ENCODE data around the gene SELENOM. TPM values are rescaled to one million over a fixed set of nuclear protein-coding genes. Genes with fewer than 3 reads are reported as not detected.

SELENOM gene
- total RNA-seq, 1 donor from 2014 or later: 3.7 TPM

GRCh38 chr22:31103899-31104694 lies 3.3 kb downstream of the SELENOM start:
- TF ChIP-seq, protein P1, sequence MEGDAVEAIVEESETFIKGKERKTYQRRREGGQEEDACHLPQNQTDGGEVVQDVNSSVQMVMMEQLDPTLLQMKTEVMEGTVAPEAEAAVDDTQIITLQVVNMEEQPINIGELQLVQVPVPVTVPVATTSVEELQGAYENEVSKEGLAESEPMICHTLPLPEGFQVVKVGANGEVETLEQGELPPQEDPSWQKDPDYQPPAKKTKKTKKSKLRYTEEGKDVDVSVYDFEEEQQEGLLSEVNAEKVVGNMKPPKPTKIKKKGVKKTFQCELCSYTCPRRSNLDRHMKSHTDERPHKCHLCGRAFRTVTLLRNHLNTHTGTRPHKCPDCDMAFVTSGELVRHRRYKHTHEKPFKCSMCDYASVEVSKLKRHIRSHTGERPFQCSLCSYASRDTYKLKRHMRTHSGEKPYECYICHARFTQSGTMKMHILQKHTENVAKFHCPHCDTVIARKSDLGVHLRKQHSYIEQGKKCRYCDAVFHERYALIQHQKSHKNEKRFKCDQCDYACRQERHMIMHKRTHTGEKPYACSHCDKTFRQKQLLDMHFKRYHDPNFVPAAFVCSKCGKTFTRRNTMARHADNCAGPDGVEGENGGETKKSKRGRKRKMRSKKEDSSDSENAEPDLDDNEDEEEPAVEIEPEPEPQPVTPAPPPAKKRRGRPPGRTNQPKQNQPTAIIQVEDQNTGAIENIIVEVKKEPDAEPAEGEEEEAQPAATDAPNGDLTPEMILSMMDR (IDR thresholded peaks at IDR 0.05; ENCODE audit: unreplicated experiment): no peak
- H3K36me3 Mint-ChIP-seq (ENCODE audit: insufficient read depth): no peaks in the 10 kb centered on the region
- peaks cover 27% of the 10 kb centered on the region for H3K27me3 Mint-ChIP-seq
- peaks cover 5% of the 10 kb centered on the region for H3K4me1 Mint-ChIP-seq (ENCODE audit: low read depth)
- no peak for DNase-seq (ENCODE audit: low spot score, unreplicated experiment)
- H3K9me3 Mint-ChIP-seq (ENCODE audit: low read depth): no peaks in the 10 kb centered on the region
- H3K4me3 Mint-ChIP-seq (ENCODE audit: low read depth): no peak overlapping the region
- no peak overlapping the region for H3K27ac Mint-ChIP-seq

GRCh38 chr22:31103111-31103510 lies 4.3 kb downstream of the SELENOM start:
- TF ChIP-seq, protein P1 (IDR thresholded peaks at IDR 0.05; ENCODE audit: unreplicated experiment): no peak
- Mint-ChIP-seq H3K4me3 (ENCODE audit: low read depth) (no peak overlapping the region), H3K9me3 (ENCODE audit: low read depth) (no peaks in the 10 kb centered on the region), H3K27me3 (peaks cover 27% of the 10 kb centered on the region), H3K4me1 (ENCODE audit: low read depth) (peaks cover 5% of the 10 kb centered on the region), H3K27ac (no peak overlapping the region), H3K36me3 (ENCODE audit: insufficient read depth) (peaks cover 2% of the 10 kb centered on the region)
- no peak for DNase-seq (ENCODE audit: low spot score, unreplicated experiment)

- no peak for DNase-seq (ENCODE audit: low spot score, unreplicated experiment)
- Mint-ChIP-seq H3K4me3 (ENCODE audit: low read depth) (no peak overlapping the region), H3K36me3 (ENCODE audit: insufficient read depth) (peaks cover 2% of the 10 kb centered on the region), H3K9me3 (ENCODE audit: low read depth) (no peaks in the 10 kb centered on the region), H3K27ac (no peak overlapping the region), H3K27me3 (peaks cover 21% of the 10 kb centered on the region), H3K4me1 (ENCODE audit: low read depth) (peaks cover under 1% of the 10 kb centered on the region)
- TF ChIP-seq, protein P1 (IDR thresholded peaks at IDR 0.05; ENCODE audit: unreplicated experiment): no peak
Measured at GRCh38 chr22:31102441-31103081, 4.8 kb downstream of the SELENOM start.

- Mint-ChIP-seq H3K27ac (no peak overlapping the region), H3K4me1 (ENCODE audit: low read depth) (no peaks in the 10 kb centered on the region), H3K36me3 (ENCODE audit: insufficient read depth) (peaks cover 7% of the 10 kb centered on the region), H3K27me3 (peaks cover 8% of the 10 kb centered on the region), H3K9me3 (ENCODE audit: low read depth) (no peaks in the 10 kb centered on the region), H3K4me3 (ENCODE audit: low read depth) (no peak overlapping the region)
- DNase-seq (ENCODE audit: low spot score, unreplicated experiment): no peak
- TF ChIP-seq, protein P1 (IDR thresholded peaks at IDR 0.05; ENCODE audit: unreplicated experiment): no peak
Measured at GRCh38 chr22:31100762-31101525, 6.4 kb downstream of the SELENOM start.

Data from progenitor cell of endocrine pancreas (in vitro differentiated cells).